T-helper 1 cell (primary cell): ENCODE results near the gene TMPRSS6.

ENCODE experiments used
- DNase-seq, 5 donors: peaks; one replicate each; pipeline ENCODE4 v3.0.0-alpha.2; 2012 to 2020

The TMPRSS6 gene

GRCh38 chr22:37025500-37026070 is 83.9 kb downstream of the TMPRSS6 start:
- no peak for DNase-seq

- no peak for DNase-seq
These were observed 85.0 kb downstream of the TMPRSS6 start for GRCh38 chr22:37024339-37025157.

- DNase-seq = no peak
These were observed 85.7 kb downstream of the TMPRSS6 start for GRCh38 chr22:37023743-37024338.

GRCh38 chr22:37022483-37023337 is 86.8 kb downstream of the TMPRSS6 start:
- no peak for DNase-seq

- DNase-seq = peak; percentile 27 to 70 (median 42)
These were observed 87.6 kb downstream of the TMPRSS6 start for GRCh38 chr22:37021710-37022482.

GRCh38 chr22:37021041-37021440 is 88.5 kb downstream of the TMPRSS6 start:
- no peak for DNase-seq

GRCh38 chr22:37020192-37020479 is 89.4 kb downstream of the TMPRSS6 start:
- DNase-seq = no peak

GRCh38 chr22:37019309-37020191 is 90.0 kb downstream of the TMPRSS6 start, which contains the start of the genes MPST and TST:
TSS of gene MPST (plus strand) at chr22:37019742. CDS start at chr22:37019837, 95 bp downstream.
TSS of gene TST (minus strand) at chr22:37019447. CDS start at chr22:37018732, 715 bp downstream.
- peak in 2 of 5 donors; percentile 40 to 60 for DNase-seq

GRCh38 chr22:37018815-37019308 is 90.7 kb downstream of the TMPRSS6 start:
- DNase-seq = no peak

- no peak for DNase-seq
These were observed 91.3 kb downstream of the TMPRSS6 start for GRCh38 chr22:37018086-37018814.

GRCh38 chr22:37017356-37017755 is 92.2 kb downstream of the TMPRSS6 start:
- DNase-seq = no peak

- no peak for DNase-seq
These were observed 93.2 kb downstream of the TMPRSS6 start for GRCh38 chr22:37016134-37016910.

GRCh38 chr22:37015587-37015878 is 94.0 kb downstream of the TMPRSS6 start:
- DNase-seq = no peak
